ENCODE measurements around the gene NTSR1. TPM values are rescaled to one million over a fixed set of nuclear protein-coding genes. Genes with fewer than 3 reads are reported as not detected.

The NTSR1 gene
- total and polyA plus RNA-seq, 2 of the 8 experiments (the other 6 are each of a cell fraction or from before 2014, with no cell fraction given): 0.53 to 0.89 TPM

DNA sequence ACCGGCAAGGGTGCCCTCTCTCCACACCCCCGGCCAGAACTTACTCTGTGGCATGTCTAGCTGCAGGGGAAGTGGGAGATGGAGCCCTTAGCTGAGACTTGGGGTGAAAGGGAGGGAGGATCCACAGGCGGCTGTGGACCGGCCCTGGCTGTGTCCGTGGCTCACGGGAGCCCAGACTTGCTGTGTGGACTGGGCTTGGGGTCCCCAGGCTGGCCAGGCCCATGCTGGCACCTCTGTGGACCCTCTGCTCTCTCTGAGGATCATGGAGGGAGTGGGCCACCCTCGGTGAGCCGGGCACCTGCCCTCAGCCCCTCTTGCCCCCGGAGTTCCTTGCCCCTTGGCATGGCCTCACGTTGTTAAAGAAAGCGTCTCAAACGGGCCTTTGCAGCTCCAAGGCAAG lies 8.9 kb upstream of the NTSR1 start (continued):
- TF ChIP-seq PHF8 (conservative IDR thresholded peaks at IDR 0.05; ENCODE audit: low read depth, low read length) (no peak), BCL11A (IDR thresholded peaks at IDR 0.05; ENCODE audit: low read depth in 2 of 2, low read length in 2 of 2) (no peak), CREB1 (IDR thresholded peaks at IDR 0.05) (no peak), EGR1 (IDR thresholded peaks at IDR 0.05; ENCODE audit: borderline replicate concordance, low read depth, low read length) (no peak), TEAD4 (IDR thresholded peaks at IDR 0.05; ENCODE audit: low read depth, low read length) (no peak), SP4 (IDR thresholded peaks at IDR 0.05; ENCODE audit: low read length) (no peak)
- TF ChIP-seq, protein P1, sequence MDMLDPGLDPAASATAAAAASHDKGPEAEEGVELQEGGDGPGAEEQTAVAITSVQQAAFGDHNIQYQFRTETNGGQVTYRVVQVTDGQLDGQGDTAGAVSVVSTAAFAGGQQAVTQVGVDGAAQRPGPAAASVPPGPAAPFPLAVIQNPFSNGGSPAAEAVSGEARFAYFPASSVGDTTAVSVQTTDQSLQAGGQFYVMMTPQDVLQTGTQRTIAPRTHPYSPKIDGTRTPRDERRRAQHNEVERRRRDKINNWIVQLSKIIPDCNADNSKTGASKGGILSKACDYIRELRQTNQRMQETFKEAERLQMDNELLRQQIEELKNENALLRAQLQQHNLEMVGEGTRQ (IDR thresholded peaks at IDR 0.05; ENCODE audit: low read length): no peak
